K562 (cell line): Measurements from ENCODE around the gene TFCP2L1.

ENCODE experiments used
- C11orf30 ChIP-seq: fragments of 450-650 bp; IDR thresholded peaks from 2 replicates; pipeline ENCODE4 v1.6.1; 2016; ENCODE audit warnings: low read depth, mild to moderate bottlenecking
- CREBBP ChIP-seq: IDR thresholded peaks from one replicate; pipeline ENCODE4 v1.6.1; 2012; ENCODE audit warnings: low read depth, mild to moderate bottlenecking, control low read depth, inconsistent platforms, low read length
- EGR1 ChIP-seq: fragments of 450-650 bp; conservative IDR thresholded peaks from 2 replicates; pipeline ENCODE4 v1.6.1; 2017; ENCODE audit warnings: mild to moderate bottlenecking
- EP300 ChIP-seq: IDR thresholded peaks from 2 replicates; pipeline ENCODE4 v1.6.1; 2012; ENCODE audit warnings: low read length, improper control_type of control experiment
- JUN ChIP-seq, 2 experiments: sonication (generic) in 1 of 2; formaldehyde crosslinking in 1 of 2; IDR thresholded peaks; 2 replicates each; pipeline versions ENCODE4 v1.6.1 to v1.8.0; 2012 to 2022; ENCODE audit warnings: borderline replicate concordance in 2 of 2, mild to moderate bottlenecking in 2 of 2, improper control_type of control experiment in 1 of 2, low read depth in 1 of 2, low read length in 1 of 2, missing genetic modification reagents in 1 of 2
- NFRKB ChIP-seq: fragments of 450-650 bp; IDR thresholded peaks from 2 replicates; pipeline ENCODE4 v1.6.1; 2016; ENCODE audit warnings: low read depth
- POLR2AphosphoS5 ChIP-seq: IDR thresholded peaks from 2 replicates; pipeline ENCODE4 v1.6.1; 2011; ENCODE audit warnings: mild to moderate bottlenecking, low read depth, low read length, moderate library complexity; ENCODE audit not compliant: control insufficient read depth, insufficient read depth
- SMARCC2 ChIP-seq: fragments of 450-650 bp; IDR thresholded peaks from 2 replicates; pipeline ENCODE4 v1.6.1; 2017; ENCODE audit warnings: antibody characterized with exemption, moderate library complexity, mild to moderate bottlenecking, low read depth
- TAF1 ChIP-seq: IDR thresholded peaks from 2 replicates; pipeline ENCODE4 v1.6.1; 2011; ENCODE audit warnings: mild to moderate bottlenecking, low read length, moderate library complexity; ENCODE audit not compliant: insufficient read depth, control insufficient read depth, severe bottlenecking; ENCODE audit errors: extremely low read depth
- TF ChIP-seq, protein P1 (sequence below), 3 experiments: IDR thresholded peaks in 2 of 3; conservative IDR thresholded peaks in 1 of 3; 2 replicates each; pipeline ENCODE4 v1.5.1; 2011 to 2012; ENCODE audit warnings: low read length in 3 of 3, mild to moderate bottlenecking in 3 of 3, control low read depth in 2 of 3, improper control_type of control experiment in 1 of 3, inconsistent platforms in 1 of 3, low read depth in 1 of 3, mixed read lengths in 1 of 3, moderate library complexity in 1 of 3; ENCODE audit not compliant: insufficient read depth in 2 of 3

DNA sequence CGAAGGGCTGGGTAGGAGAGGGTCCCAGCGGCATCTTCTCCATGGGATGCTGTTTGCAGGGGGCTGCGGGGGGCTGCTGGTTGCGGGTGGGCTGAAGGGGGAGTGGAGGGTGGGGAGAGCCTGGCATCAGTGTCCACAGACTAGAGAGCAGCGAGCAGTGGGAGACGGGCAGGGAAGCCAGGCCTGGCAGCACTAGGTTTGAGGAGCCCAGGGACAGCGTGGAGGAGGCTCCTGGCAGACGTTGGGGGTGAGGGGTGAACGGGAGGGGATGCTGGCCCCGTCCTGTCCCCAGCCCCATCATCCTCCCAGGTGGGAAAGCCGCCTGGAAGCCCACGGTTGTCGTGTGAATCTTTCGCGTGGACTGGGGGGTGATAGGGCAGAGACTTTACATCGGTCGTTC is 48.2 kb upstream of the TFCP2L1 start:
- TF ChIP-seq POLR2AphosphoS5 (no peak), JUN (IDR thresholded peaks at IDR 0.05; ENCODE audit: borderline replicate concordance, low read depth, low read length) (no peak), JUN (CRISPR knock-in tag; IDR thresholded peaks at IDR 0.05; ENCODE audit: borderline replicate concordance) (no peak), C11orf30 (no peak), CREBBP (no peak), NFRKB (no peak), EP300 (no peak), SMARCC2 (no peak), TAF1 (no peak), EGR1 (no peak)
- TF ChIP-seq, protein P1, sequence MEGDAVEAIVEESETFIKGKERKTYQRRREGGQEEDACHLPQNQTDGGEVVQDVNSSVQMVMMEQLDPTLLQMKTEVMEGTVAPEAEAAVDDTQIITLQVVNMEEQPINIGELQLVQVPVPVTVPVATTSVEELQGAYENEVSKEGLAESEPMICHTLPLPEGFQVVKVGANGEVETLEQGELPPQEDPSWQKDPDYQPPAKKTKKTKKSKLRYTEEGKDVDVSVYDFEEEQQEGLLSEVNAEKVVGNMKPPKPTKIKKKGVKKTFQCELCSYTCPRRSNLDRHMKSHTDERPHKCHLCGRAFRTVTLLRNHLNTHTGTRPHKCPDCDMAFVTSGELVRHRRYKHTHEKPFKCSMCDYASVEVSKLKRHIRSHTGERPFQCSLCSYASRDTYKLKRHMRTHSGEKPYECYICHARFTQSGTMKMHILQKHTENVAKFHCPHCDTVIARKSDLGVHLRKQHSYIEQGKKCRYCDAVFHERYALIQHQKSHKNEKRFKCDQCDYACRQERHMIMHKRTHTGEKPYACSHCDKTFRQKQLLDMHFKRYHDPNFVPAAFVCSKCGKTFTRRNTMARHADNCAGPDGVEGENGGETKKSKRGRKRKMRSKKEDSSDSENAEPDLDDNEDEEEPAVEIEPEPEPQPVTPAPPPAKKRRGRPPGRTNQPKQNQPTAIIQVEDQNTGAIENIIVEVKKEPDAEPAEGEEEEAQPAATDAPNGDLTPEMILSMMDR (IDR thresholded peaks at IDR 0.05 in 2 of 3, conservative IDR thresholded peaks at IDR 0.05 in 1 of 3; ENCODE audit: insufficient read depth in 2 of 3, low read depth in 1 of 3, low read length in 3 of 3): no peak
